Stomach smooth muscle (tissue), 2 donors: ENCODE measurements around the gene PLCE1.

ENCODE experiments used
- H3K27ac ChIP-seq: one replicate; pipeline ENCODE4 v1.7.0; 2013; ENCODE audit warnings: mild to moderate bottlenecking, low read length, inconsistent platforms
- H3K27me3 ChIP-seq, 2 donors: one replicate each; pipeline ENCODE4 v1.7.0; 2013; ENCODE audit warnings: low read length in 2 of 2; ENCODE audit not compliant: insufficient read depth in 2 of 2, control insufficient read depth in 1 of 2
- H3K36me3 ChIP-seq, 2 donors: one replicate each; pipeline ENCODE4 v1.7.0; 2013; ENCODE audit warnings: low read length in 2 of 2; ENCODE audit not compliant: control insufficient read depth in 2 of 2, insufficient read depth in 2 of 2
- H3K4me1 ChIP-seq: one replicate; pipeline ENCODE4 v1.7.0; 2013; ENCODE audit warnings: low read length; ENCODE audit not compliant: control insufficient read depth, insufficient read depth
- H3K4me3 ChIP-seq, 2 donors: one replicate each; pipeline ENCODE4 v1.7.0; 2013; ENCODE audit warnings: low read length in 2 of 2
- H3K9ac ChIP-seq, 2 donors: one replicate each; pipeline ENCODE4 v1.7.0; 2013; ENCODE audit warnings: low read length in 2 of 2, mild to moderate bottlenecking in 1 of 2
- H3K9me3 ChIP-seq, 2 donors: one replicate each; pipeline ENCODE4 v1.7.0; 2013; ENCODE audit warnings: low read length in 2 of 2; ENCODE audit not compliant: control insufficient read depth in 2 of 2
- donor health status: healthy.
- donor health status: Pancreatic carcinoma.

Gene PLCE1

DNA sequence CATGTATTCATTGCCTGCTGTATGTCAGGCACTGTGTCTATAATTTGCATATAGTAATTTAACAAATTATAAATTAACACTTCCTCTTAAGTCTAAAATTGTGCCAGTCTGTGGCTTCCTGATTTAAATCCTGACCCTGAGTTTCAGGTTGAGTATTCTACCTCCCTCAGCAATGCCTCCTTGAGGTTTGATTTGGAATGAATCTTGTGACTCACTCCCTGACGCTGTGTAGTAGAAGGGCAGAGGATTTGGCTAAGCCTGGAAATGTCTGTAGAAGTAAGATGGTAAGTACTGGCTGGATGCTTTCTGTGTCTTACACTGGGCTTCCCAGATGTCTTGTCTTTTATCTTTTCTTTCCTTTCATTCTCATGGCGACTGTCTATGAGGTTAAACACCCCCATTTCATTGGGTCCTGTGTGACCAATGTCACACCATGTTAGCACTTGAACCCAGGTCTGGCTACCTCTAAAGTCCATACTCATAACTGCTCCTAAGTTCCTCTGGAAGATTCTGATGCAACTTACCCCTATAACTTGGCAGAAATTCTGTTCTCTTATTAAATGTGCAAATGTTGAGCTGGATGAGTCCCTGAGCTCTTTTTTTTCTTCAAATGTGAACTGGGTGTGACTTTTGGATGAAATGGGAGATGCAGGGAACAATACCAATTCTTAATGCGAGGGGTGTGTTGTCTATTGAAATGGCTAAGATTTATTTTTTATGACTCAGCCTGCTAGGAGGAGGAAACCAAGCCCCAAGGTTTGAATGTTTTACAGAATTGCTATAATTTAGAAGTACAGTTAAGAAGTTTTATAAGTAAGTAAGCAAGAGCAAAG lies 48.5 kb downstream of the PLCE1 start:
- Histone ChIP-seq H3K4me3 (no peak overlapping the region), H3K27me3 (no peaks in the 10 kb centered on the region), H3K27ac (no peak overlapping the region), H3K9ac (no peak overlapping the region), H3K4me1 (no peaks in the 10 kb centered on the region), H3K9me3 (no peaks in the 10 kb centered on the region), H3K36me3 (no peaks in the 10 kb centered on the region)

DNA sequence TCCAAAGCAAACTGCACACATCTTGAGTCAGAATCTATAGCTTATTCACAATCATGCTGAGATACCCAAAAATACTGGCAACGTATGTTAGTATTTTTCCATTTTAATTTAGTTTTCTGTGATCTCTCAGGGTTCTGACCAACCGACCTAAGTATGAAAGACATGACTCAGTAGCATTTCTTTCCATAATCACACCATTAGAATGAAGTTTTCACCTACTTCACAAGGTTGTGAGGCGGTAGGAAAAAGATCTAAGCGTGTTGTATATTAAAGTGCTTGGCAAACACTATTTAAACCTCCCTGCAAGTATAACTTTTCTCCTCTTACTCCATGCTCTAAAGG lies 49.1 kb downstream of the PLCE1 start:
- no peak overlapping the region for H3K4me3 ChIP-seq
- no peak overlapping the region for H3K9ac ChIP-seq
- no peaks in the 10 kb centered on the region for H3K4me1 ChIP-seq
- H3K27me3 ChIP-seq: no peaks in the 10 kb centered on the region
- no peak overlapping the region for H3K27ac ChIP-seq
- no peaks in the 10 kb centered on the region for H3K9me3 ChIP-seq
- no peaks in the 10 kb centered on the region for H3K36me3 ChIP-seq
